Endothelial cell of umbilical vein (primary cell): ENCODE data around the gene PRELID3B. TPM values are rescaled to one million over a fixed set of nuclear protein-coding genes. Genes with fewer than 3 reads are reported as not detected.

Experiments
- BruUV-seq: library from RNA; stranded (reverse); fragments of 400-500 nt; replicated peaks from 2 replicates; lab custom pipeline; 2021; lab: Mats Ljungman, UMichigan
- CTCF ChIA-PET: fragments of 300-600, 350-600 bp; sonication (Branson Sonifier 250); formaldehyde crosslinking; loops from one replicate; lab custom pipeline; 2021; ENCODE audit warnings: antibody characterized with exemption, inconsistent platforms; lab: Charles Lee
- POLR2A ChIA-PET: fragments of 300-600, 350-600 bp; sonication (Branson Sonifier 250); formaldehyde crosslinking; loops from one replicate; lab custom pipeline; 2021; ENCODE audit warnings: antibody characterized with exemption, inconsistent platforms; lab: Charles Lee
- DNase-seq: peaks from one replicate; pipeline ENCODE4 v3.0.0-alpha.2; 2011; ENCODE audit warnings: low read depth, low spot score
- FAIRE-seq: peaks from 2 replicates; lab custom pipeline; 2011; peaks lifted over from hg19 to GRCh38; lab: Jason Lieb, UNC
- H2AFZ ChIP-seq: 2 replicates; pipeline ENCODE4 v1.6.0; 2012; ENCODE audit warnings: low read depth, low read length, control low read depth, inconsistent platforms
- H3K27ac ChIP-seq: 2 replicates; pipeline ENCODE4 v1.5.1; 2011; ENCODE audit warnings: low read depth, mild to moderate bottlenecking, control low read depth, low read length, moderate library complexity; ENCODE audit not compliant: insufficient read depth
- H3K27me3 ChIP-seq, 2 experiments: 2 replicates each; pipeline versions ENCODE4 v1.6.0 to v1.6.1; 2011; ENCODE audit warnings: low read length in 2 of 2, mixed read lengths in 1 of 2; ENCODE audit not compliant: control insufficient read depth in 2 of 2, insufficient read depth in 2 of 2
- H3K36me3 ChIP-seq, 2 experiments: 2 replicates in 1 of 2; 3 replicates in 1 of 2; pipeline ENCODE4 v1.5.1; 2011; ENCODE audit warnings: low read length in 2 of 2, mild to moderate bottlenecking in 1 of 2, moderate library complexity in 1 of 2; ENCODE audit not compliant: control insufficient read depth in 2 of 2, insufficient read depth in 2 of 2; ENCODE audit errors: extremely low read depth in 1 of 2
- H3K4me1 ChIP-seq: 3 replicates; pipeline ENCODE4 v1.5.1; 2011; ENCODE audit warnings: mild to moderate bottlenecking, low read length; ENCODE audit not compliant: control insufficient read depth, insufficient read depth; ENCODE audit errors: extremely low read depth
- H3K4me2 ChIP-seq: 2 replicates; pipeline ENCODE4 v1.6.1; 2011; ENCODE audit warnings: low read length, control low read depth, mixed read lengths; ENCODE audit not compliant: insufficient read depth
- H3K4me3 ChIP-seq, 3 experiments: fragments of 200-600 bp in 1 of 3; sonication (generic), shearing (Covaris generic) in 1 of 3; replicated peaks in 1 of 3; 2 replicates each; pipeline ENCODE4 v1.5.1; 2011 to 2016; ENCODE audit warnings: control low read depth in 3 of 3, low read length in 3 of 3, mild to moderate bottlenecking in 2 of 3, inconsistent platforms in 1 of 3, low read depth in 1 of 3, moderate library complexity in 1 of 3; ENCODE audit not compliant: insufficient read depth in 1 of 3
- H3K79me2 ChIP-seq: 2 replicates; pipeline ENCODE4 v1.6.0; 2012; ENCODE audit warnings: low read length, inconsistent platforms; ENCODE audit not compliant: control insufficient read depth, insufficient read depth
- H3K9ac ChIP-seq: replicated peaks from 2 replicates; pipeline ENCODE3; 2011; ENCODE audit warnings: low read length, control low read depth; ENCODE audit not compliant: insufficient read depth; ENCODE audit errors: extremely low read depth
- H3K9me1 ChIP-seq: replicated peaks from 3 replicates; pipeline ENCODE4 v1.6.0; 2011; ENCODE audit warnings: mild to moderate bottlenecking, low read length; ENCODE audit not compliant: control insufficient read depth, insufficient read depth; ENCODE audit errors: extremely low read depth
- H3K9me3 ChIP-seq: replicated peaks from 2 replicates; pipeline ENCODE4 v1.5.1; 2012; ENCODE audit warnings: low read length, inconsistent platforms; ENCODE audit not compliant: control insufficient read depth, insufficient read depth
- H4K20me1 ChIP-seq: replicated peaks from 2 replicates; pipeline ENCODE3; 2011; ENCODE audit warnings: mild to moderate bottlenecking, low read length; ENCODE audit not compliant: control insufficient read depth, insufficient read depth; ENCODE audit errors: extremely low read depth
- CTCF ChIP-seq, 2 donors: IDR thresholded peaks; 1 replicate in 1 of 2; 2 replicates in 1 of 2; pipeline ENCODE4 v1.5.1; 2011; ENCODE audit warnings: low read length in 2 of 2, mild to moderate bottlenecking in 2 of 2, moderate library complexity in 2 of 2, control low read depth in 1 of 2, inconsistent platforms in 1 of 2, low read depth in 1 of 2; ENCODE audit not compliant: insufficient read depth in 1 of 2; ENCODE audit errors: extremely low read depth in 1 of 2
- EZH2 ChIP-seq: IDR thresholded peaks from 2 replicates; pipeline ENCODE4 v1.6.1; 2012; ENCODE audit warnings: borderline replicate concordance, low read depth, mild to moderate bottlenecking, moderate library complexity, low read length, inconsistent platforms; ENCODE audit not compliant: severe bottlenecking
- FOS ChIP-seq: IDR thresholded peaks from 2 replicates; pipeline ENCODE4 v1.6.1; 2011; ENCODE audit warnings: mild to moderate bottlenecking, low read length, moderate library complexity, borderline replicate concordance; ENCODE audit not compliant: insufficient read depth
- GATA2 ChIP-seq: IDR thresholded peaks from 2 replicates; pipeline ENCODE4 v1.7.0; 2011; ENCODE audit warnings: low read depth, mild to moderate bottlenecking, moderate library complexity, mixed read lengths, low read length; ENCODE audit not compliant: insufficient read length, insufficient read depth
- JUN ChIP-seq: IDR thresholded peaks from 2 replicates; pipeline ENCODE4 v1.6.1; 2011; ENCODE audit warnings: borderline replicate concordance, low read depth; ENCODE audit not compliant: insufficient read length, insufficient read depth
- MAX ChIP-seq: IDR thresholded peaks from 2 replicates; pipeline ENCODE4 v1.6.1; 2011; ENCODE audit not compliant: insufficient read depth, insufficient read length
- MYC ChIP-seq: IDR thresholded peaks from one replicate; pipeline ENCODE4 v1.6.1; 2011; ENCODE audit warnings: mild to moderate bottlenecking, low read depth, low read length
- POLR2A ChIP-seq: IDR thresholded peaks from 2 replicates; pipeline ENCODE4 v1.6.1; 2012; ENCODE audit warnings: low read depth, mild to moderate bottlenecking, control low read depth, low read length
- POLR2AphosphoS5 ChIP-seq: IDR thresholded peaks from 2 replicates; pipeline ENCODE4 v1.6.1; 2012; ENCODE audit warnings: low read depth, mild to moderate bottlenecking, control low read depth, low read length, moderate library complexity; ENCODE audit not compliant: insufficient read depth
- dilution Hi-C: fragments of 300-500 bp; cut with MboI; formaldehyde crosslinking; loops from one replicate; pipeline ENCODE4 v1.15.0; 2019; ENCODE audit warnings: low sequenced_read_pairs; ENCODE audit not compliant: extremely low pct_ligation_motif_present
- intact Hi-C: fragments of 100-400 bp; cut with micrococcal nuclease; formaldehyde crosslinking; loops from one replicate; pipeline ENCODE4 v1.10.0; 2022
- polyA plus RNA-seq, 4 experiments: library from polyadenylated mRNA; depleted of rRNA in 3 of 4; stranded (reverse) in 3 of 4; unstranded in 1 of 4; fragments of >200 nt; gene quantifications; 2 replicates each; pipeline versions ENCODE4 v1.2.1 to v1.2.3, GENCODE V29; 2011 to 2012; ENCODE audit warnings: missing spikeins in 1 of 4
- total RNA-seq: library from RNA; stranded (reverse); gene quantifications from 2 replicates; pipeline ENCODE4 v1.2.3, GENCODE V29; 2021

The PRELID3B gene
- total and polyA plus RNA-seq, 2 donors (not counting 3 experiments of a cell fraction or from before 2014, with no cell fraction given) = 14.9 to 57.2 TPM

GRCh38 chr20:59002388-59002787 is 40.2 kb downstream of the PRELID3B start:
- H3K36me3 ChIP-seq = peaks cover 0 to 36% of the 10 kb centered on the region in 2 experiments
- DNase-seq (no peak), FAIRE-seq (no peak)
- no peak overlapping the region for H3K4me3 ChIP-seq
- no peak for TF ChIP-seq CTCF (IDR thresholded peaks at IDR 0.05; ENCODE audit: extremely low read depth in 1 of 2, insufficient read depth in 1 of 2, low read depth in 1 of 2, low read length in 2 of 2)
- no peak for TF ChIP-seq POLR2A
- TF ChIP-seq GATA2 = no peak
- no peak for TF ChIP-seq EZH2
- no peak for TF ChIP-seq JUN
- no peak for TF ChIP-seq MAX
- TF ChIP-seq MYC = no peak
- no peak for TF ChIP-seq POLR2AphosphoS5
- no peak for TF ChIP-seq FOS
- no peaks in the 10 kb centered on the region for H3K9me1 ChIP-seq
- ChIA-PET POLR2A (no interaction called here), CTCF (no interaction called here)
- dilution Hi-C loops = no loop called here
- peaks cover 20% of the 10 kb centered on the region for H3K4me1 ChIP-seq
- no peaks in the 10 kb centered on the region for H3K27me3 ChIP-seq
- intact Hi-C loops = no loop called here
- H3K79me2 ChIP-seq = peaks cover 42% of the 10 kb centered on the region
- H3K9ac ChIP-seq = no peak overlapping the region
- H4K20me1 ChIP-seq = no peaks in the 10 kb centered on the region
- no peaks in the 10 kb centered on the region for H3K9me3 ChIP-seq
- no TSS peak for BruUV-seq
- no peak overlapping the region for H3K27ac ChIP-seq
- H3K4me2 ChIP-seq = no peak overlapping the region
- no peak overlapping the region for H2AFZ ChIP-seq
